ENCODE data around the gene RNF183. TPM values are rescaled to one million over a fixed set of nuclear protein-coding genes. Genes with fewer than 3 reads are reported as not detected.

Gene RNF183
- polyA plus RNA-seq, 3 donors, result not detected

GRCh38 chr9:113255438-113255837 lies 47.7 kb downstream of the RNF183 start:
- Histone ChIP-seq H3K9ac (ENCODE audit: insufficient read depth, low read length, poor library complexity, severe bottlenecking) (no peak overlapping the region), H3K27ac (ENCODE audit: low read depth in 1 of 2, low read length in 2 of 2) (peak overlapping the region; percentile 52 to 62), H2AFZ (ENCODE audit: insufficient read depth, low read depth, low read length, poor library complexity, severe bottlenecking) (no peak overlapping the region), H3K9me3 (replicated peaks in 1 of 2; ENCODE audit: control insufficient read depth in 1 of 2, insufficient read depth in 1 of 2, low read length in 2 of 2) (peaks cover 0 to 6% of the 10 kb centered on the region in 2 donors), H3K27me3 (ENCODE audit: control insufficient read depth in 2 of 2, insufficient read depth in 2 of 2, low read length in 2 of 2) (no peaks in the 10 kb centered on the region), H3K4me1 (ENCODE audit: control insufficient read depth in 1 of 2, insufficient read depth in 2 of 2, low read length in 2 of 2) (peaks cover 14 to 15% of the 10 kb centered on the region in 2 donors), H3K4me3 (replicated peaks in 1 of 3; ENCODE audit: low read depth in 2 of 3, low read length in 3 of 3) (no peak overlapping the region), H4K20me1 (ENCODE audit: insufficient read depth, low read length) (peaks cover 11% of the 10 kb centered on the region), H3K79me2 (ENCODE audit: insufficient read depth, low read length) (peaks cover 9% of the 10 kb centered on the region), H3K36me3 (replicated peaks in 1 of 2; ENCODE audit: control insufficient read depth in 1 of 2, insufficient read depth in 2 of 2, low read length in 2 of 2) (peaks cover 32 to 37% of the 10 kb centered on the region in 2 donors), H3K4me2 (replicated peaks; ENCODE audit: extremely low read depth, low read length, poor library complexity, severe bottlenecking) (no peak overlapping the region)
- TF ChIP-seq CTCF (IDR thresholded peaks at IDR 0.05), result no peak
- H3K27me3 Mint-ChIP-seq (ENCODE audit: low read depth in 3 of 3), result peaks cover 0 to 4% (median 0%) of the 10 kb centered on the region in 3 donors
- 0% methylated on average over 3 of the region's 6 CpGs for WGBS (ENCODE audit: insufficient coverage)
- peak overlapping the region in 1 of 2 donors; percentile 55 for H3K4me3 Mint-ChIP-seq
- intact Hi-C loops (cut with micrococcal nuclease), result no loop called here
- peaks cover 36 to 59% of the 10 kb centered on the region in 2 donors for H3K36me3 Mint-ChIP-seq
- H3K9me3 Mint-ChIP-seq, result peaks cover 0 to 3% (median 0%) of the 10 kb centered on the region in 7 donors
- peaks cover 12% of the 10 kb centered on the region for H3K4me1 Mint-ChIP-seq
- H3K27ac Mint-ChIP-seq, result peak overlapping the region; percentile 26 to 83 (median 74)
- DNase-seq, result peak; percentile 32 to 47 (median 39)

- intact Hi-C loops (cut with micrococcal nuclease), result no loop called here
- Mint-ChIP-seq H3K4me3 (no peak overlapping the region), H3K27me3 (ENCODE audit: low read depth in 3 of 3) (peaks cover 0 to 4% (median 0%) of the 10 kb centered on the region in 3 donors), H3K27ac (peak overlapping the region in 5 of 7 donors; percentile 59 to 83 (median 77)), H3K4me1 (peaks cover 12% of the 10 kb centered on the region), H3K36me3 (peaks cover 32 to 54% of the 10 kb centered on the region in 2 donors), H3K9me3 (peaks cover 0 to 3% (median 0%) of the 10 kb centered on the region in 7 donors)
- TF ChIP-seq CTCF (IDR thresholded peaks at IDR 0.05), result no peak
- Histone ChIP-seq H3K27ac (ENCODE audit: low read depth in 1 of 2, low read length in 2 of 2) (peak overlapping the region in 1 of 2 donors; percentile 62), H3K9me3 (replicated peaks in 1 of 2; ENCODE audit: control insufficient read depth in 1 of 2, insufficient read depth in 1 of 2, low read length in 2 of 2) (peaks cover 0 to 6% of the 10 kb centered on the region in 2 donors), H3K4me3 (replicated peaks in 1 of 3; ENCODE audit: low read depth in 2 of 3, low read length in 3 of 3) (no peak overlapping the region), H3K4me2 (replicated peaks; ENCODE audit: extremely low read depth, low read length, poor library complexity, severe bottlenecking) (no peak overlapping the region), H3K79me2 (ENCODE audit: insufficient read depth, low read length) (peaks cover 9% of the 10 kb centered on the region), H3K36me3 (replicated peaks in 1 of 2; ENCODE audit: control insufficient read depth in 1 of 2, insufficient read depth in 2 of 2, low read length in 2 of 2) (peaks cover 28 to 33% of the 10 kb centered on the region in 2 donors), H4K20me1 (ENCODE audit: insufficient read depth, low read length) (peaks cover 11% of the 10 kb centered on the region), H3K9ac (ENCODE audit: insufficient read depth, low read length, poor library complexity, severe bottlenecking) (no peak overlapping the region), H3K27me3 (ENCODE audit: control insufficient read depth in 2 of 2, insufficient read depth in 2 of 2, low read length in 2 of 2) (no peaks in the 10 kb centered on the region), H3K4me1 (ENCODE audit: control insufficient read depth in 1 of 2, insufficient read depth in 2 of 2, low read length in 2 of 2) (peaks cover 14 to 15% of the 10 kb centered on the region in 2 donors), H2AFZ (ENCODE audit: insufficient read depth, low read depth, low read length, poor library complexity, severe bottlenecking) (no peak overlapping the region)
- no peak for DNase-seq
- no CpG with 5 or more reads among the region's 1 CpG for WGBS (ENCODE audit: insufficient coverage)
Measured at GRCh38 chr9:113254991-113255390, 48.2 kb downstream of the RNF183 start.
